ENCODE results near the gene EGLN3.
"Not testable (repeated sequence)": the region's sequence is repeated elsewhere in the genome, so short reads cannot be mapped to it uniquely, and the experiment has no call there.

The EGLN3 gene

GRCh38 chr14:33950320-33951182 is at the start of gene EGLN3:
TSS of gene EGLN3 (minus strand) at chr14:33951074. CDS start at chr14:33950752, 322 bp downstream.
- peak in 1 of 2 donors; percentile 8 for DNase-seq (ENCODE audit: low read depth in 2 of 2, low spot score in 1 of 2)

- no peak for DNase-seq (ENCODE audit: low read depth in 2 of 2, low spot score in 1 of 2)
These were observed 49.5 kb upstream of the EGLN3 start for GRCh38 chr14:34000396-34000795.

- no peak for DNase-seq (ENCODE audit: low read depth in 2 of 2, low spot score in 1 of 2)
These were observed 49.0 kb upstream of the EGLN3 start for GRCh38 chr14:33999771-34000291.

- no peak for DNase-seq (ENCODE audit: low read depth in 2 of 2, low spot score in 1 of 2)
These were observed 46.7 kb upstream of the EGLN3 start for GRCh38 chr14:33997611-33998010.

GRCh38 chr14:33996462-33996861 is 45.6 kb upstream of the EGLN3 start:
- no peak for DNase-seq (ENCODE audit: low read depth in 2 of 2, low spot score in 1 of 2)

- no peak for DNase-seq (ENCODE audit: low read depth in 2 of 2, low spot score in 1 of 2)
These were observed 42.4 kb upstream of the EGLN3 start for GRCh38 chr14:33993246-33993645.

- no peak for DNase-seq (ENCODE audit: low read depth in 2 of 2, low spot score in 1 of 2)
These were observed 41.6 kb upstream of the EGLN3 start for GRCh38 chr14:33992274-33993007.

GRCh38 chr14:33990790-33991189 is 39.9 kb upstream of the EGLN3 start:
- no peak for DNase-seq (ENCODE audit: low read depth in 2 of 2, low spot score in 1 of 2)

GRCh38 chr14:33987565-33988080 is 36.7 kb upstream of the EGLN3 start:
- DNase-seq (ENCODE audit: low read depth in 2 of 2, low spot score in 1 of 2), result no peak

- no peak for DNase-seq (ENCODE audit: low read depth in 2 of 2, low spot score in 1 of 2)
These were observed 35.9 kb upstream of the EGLN3 start for GRCh38 chr14:33986804-33987203.

GRCh38 chr14:33985242-33985641 is 34.4 kb upstream of the EGLN3 start:
- no peak for DNase-seq (ENCODE audit: low read depth in 2 of 2, low spot score in 1 of 2)

- DNase-seq (ENCODE audit: low read depth in 2 of 2, low spot score in 1 of 2), result no peak
These were observed 28.9 kb upstream of the EGLN3 start for GRCh38 chr14:33979613-33980276.

GRCh38 chr14:33978892-33979612 is 28.2 kb upstream of the EGLN3 start:
- no peak for DNase-seq (ENCODE audit: low read depth in 2 of 2, low spot score in 1 of 2)

- no peak for DNase-seq (ENCODE audit: low read depth in 2 of 2, low spot score in 1 of 2)
These were observed 21.8 kb upstream of the EGLN3 start for GRCh38 chr14:33972583-33973081.

- not testable (repeated sequence) for DNase-seq (ENCODE audit: low read depth in 2 of 2, low spot score in 1 of 2)
These were observed 19.0 kb upstream of the EGLN3 start for GRCh38 chr14:33969846-33970245.

GRCh38 chr14:33968722-33969121 is 17.8 kb upstream of the EGLN3 start:
- DNase-seq (ENCODE audit: low read depth in 2 of 2, low spot score in 1 of 2), result no peak

- no peak for DNase-seq (ENCODE audit: low read depth in 2 of 2, low spot score in 1 of 2)
These were observed 16.3 kb upstream of the EGLN3 start for GRCh38 chr14:33967138-33967537.

GRCh38 chr14:33966276-33966675 is 15.4 kb upstream of the EGLN3 start:
- DNase-seq (ENCODE audit: low read depth in 2 of 2, low spot score in 1 of 2), result no peak

- no peak for DNase-seq (ENCODE audit: low read depth in 2 of 2, low spot score in 1 of 2)
These were observed 13.9 kb upstream of the EGLN3 start for GRCh38 chr14:33964599-33965317.

- DNase-seq (ENCODE audit: low read depth in 2 of 2, low spot score in 1 of 2), result no peak
These were observed 13.0 kb upstream of the EGLN3 start for GRCh38 chr14:33963892-33964291.
